Activated CD4-positive, alpha-beta T cell treated with anti-CD3 and anti-CD28 coated beads, Interleukin-2, Interleukin-6, amounts not matched to agents 100 ng/mL and 50 ng/mL, durations not matched to agents 16 hours and 8 hours (primary cell): ENCODE data around the gene SLC26A6.

Source experiments
- DNase-seq: peaks from one replicate; pipeline ENCODE4 v3.0.0-alpha.2; 2020

SLC26A6 gene

DNA sequence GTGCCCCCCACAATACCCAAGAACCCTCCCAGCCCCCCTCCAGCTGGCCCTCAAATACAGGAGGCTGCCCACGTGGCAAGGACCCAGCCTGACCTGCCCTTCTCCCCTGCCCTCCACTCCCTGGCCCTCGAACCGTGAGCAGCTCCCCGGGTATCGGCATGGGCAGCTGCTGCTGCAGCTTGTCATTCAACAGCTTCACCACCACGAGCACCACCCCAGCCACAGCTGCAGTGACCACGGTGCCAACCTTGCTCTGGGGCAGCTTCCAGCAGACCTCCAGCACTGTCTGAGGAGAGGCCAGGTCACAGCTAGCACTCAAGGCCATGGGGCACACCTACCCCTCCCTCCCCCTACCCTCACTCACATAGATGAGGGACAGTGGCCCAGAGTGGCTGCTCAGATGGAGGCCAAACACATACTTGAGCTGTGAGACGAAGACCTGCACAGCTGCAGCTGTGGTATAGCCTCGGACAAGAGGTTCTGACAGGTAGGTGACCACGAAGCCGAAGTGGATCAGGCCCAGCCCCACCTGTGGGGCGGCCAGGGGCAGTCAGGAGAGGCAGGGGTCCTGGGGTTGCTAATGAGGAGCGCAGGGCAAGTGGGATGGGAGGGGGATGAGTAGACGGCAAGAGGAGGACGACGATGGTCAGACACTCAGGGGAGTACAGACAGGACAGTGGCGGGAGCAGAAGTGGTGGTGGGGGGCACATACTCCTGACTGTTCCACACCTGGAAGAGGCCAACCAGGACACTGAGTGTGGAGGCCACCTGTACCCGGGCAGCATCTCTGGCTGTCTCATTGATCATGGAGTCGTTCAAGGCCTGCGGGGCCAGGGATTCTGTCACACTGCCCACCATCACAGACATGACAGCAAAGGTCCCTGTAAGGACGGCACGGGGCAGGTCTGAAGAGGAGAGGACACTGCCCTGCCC is 3.5 kb downstream of the SLC26A6 start:
- no peak for DNase-seq

DNA sequence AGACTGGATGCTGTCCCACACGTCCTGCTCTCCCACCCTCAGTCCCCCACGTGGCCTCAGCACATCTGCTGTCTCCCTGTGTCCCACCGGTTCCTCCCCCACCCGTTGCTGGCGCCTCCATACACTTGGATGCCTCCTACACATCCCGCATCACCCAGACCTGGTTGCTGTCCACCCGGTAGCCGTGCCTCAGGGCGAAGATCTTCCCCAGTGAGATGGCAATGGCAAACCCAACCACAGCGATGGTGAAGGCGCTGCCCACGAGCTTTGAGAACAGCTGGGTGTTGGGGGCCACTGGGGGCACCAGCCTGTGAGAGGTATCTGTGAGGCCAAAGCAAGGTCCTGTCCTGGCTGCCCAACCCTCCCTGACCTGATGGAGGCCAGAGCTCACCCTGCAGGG is 4.4 kb downstream of the SLC26A6 start:
- no peak for DNase-seq

DNA sequence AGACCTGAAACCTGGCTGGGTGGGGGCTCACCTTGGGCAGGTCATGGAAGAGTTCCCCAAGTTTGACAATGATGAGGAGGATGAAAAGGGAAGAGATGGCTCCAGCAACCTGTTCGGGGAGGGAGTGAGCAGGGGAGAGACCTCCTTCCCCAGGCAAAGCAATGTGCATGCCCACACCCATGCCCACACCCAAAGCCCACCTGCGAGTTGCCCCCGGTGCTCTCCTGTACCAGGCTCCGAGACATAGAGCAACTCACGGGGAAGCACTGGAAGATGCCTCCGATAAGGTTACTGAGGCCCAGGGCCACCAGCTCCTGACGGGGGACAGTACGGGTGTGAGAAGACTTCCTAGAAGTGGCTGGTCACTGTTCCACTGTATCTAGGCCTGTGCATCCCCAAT is 4.9 kb downstream of the SLC26A6 start:
- DNase-seq = no peak

DNA sequence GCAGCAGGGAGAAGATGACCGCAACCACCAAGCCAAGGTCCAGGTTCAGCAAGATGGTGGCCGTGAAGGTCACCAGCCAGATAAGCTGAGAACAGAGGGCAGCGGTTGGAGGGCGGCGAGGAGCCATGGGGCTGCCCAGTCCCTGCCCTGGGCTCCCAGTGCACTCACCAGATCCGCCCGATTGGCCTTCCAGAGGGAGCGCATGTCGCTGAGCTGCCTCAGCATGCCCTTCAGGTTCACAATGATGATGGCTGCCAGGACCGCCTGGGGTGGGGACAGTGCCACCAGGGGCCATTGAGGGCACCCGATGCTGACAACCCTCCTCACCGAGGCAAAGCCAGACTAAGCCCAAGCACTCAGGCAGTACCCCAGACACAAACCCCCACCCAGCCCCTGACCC is 5.4 kb downstream of the SLC26A6 start:
- DNase-seq = no peak

DNA sequence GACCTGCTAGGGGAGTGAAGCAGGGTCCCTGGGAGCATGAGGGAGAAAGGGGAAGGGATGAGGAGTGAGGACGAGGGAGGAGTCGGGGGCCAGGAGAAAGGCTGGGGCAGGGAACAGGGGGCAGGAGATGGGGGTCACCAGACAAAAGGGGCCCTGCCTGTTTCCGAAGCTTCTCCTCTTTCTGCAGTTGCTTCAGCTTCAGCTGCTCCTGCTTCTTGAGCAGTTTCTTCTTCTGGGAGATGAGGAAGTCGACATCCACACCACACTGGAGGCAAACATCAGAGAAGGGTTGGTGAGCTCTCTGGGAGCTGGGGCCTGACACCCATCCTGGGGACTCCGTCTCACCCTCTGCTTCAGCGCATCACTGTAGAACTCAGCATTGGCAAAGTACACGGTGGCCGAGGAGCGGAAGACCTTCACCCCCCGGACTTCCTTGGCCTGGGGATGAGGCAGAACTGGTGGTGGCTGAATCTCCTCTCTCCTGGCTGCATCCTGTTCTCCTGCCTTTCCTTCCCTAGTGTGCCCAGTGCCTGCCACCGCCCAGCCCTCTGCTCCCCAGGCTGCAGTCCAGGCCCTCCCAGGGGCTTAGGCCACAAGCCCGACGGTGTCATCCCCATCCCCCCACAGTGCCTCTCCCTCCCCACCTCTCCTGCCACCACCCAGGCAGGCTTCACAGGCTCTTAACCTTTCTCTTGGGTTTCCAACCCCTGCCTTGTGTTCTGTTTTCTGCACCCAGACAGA is 6.8 kb downstream of the SLC26A6 start:
- DNase-seq = no peak

DNA sequence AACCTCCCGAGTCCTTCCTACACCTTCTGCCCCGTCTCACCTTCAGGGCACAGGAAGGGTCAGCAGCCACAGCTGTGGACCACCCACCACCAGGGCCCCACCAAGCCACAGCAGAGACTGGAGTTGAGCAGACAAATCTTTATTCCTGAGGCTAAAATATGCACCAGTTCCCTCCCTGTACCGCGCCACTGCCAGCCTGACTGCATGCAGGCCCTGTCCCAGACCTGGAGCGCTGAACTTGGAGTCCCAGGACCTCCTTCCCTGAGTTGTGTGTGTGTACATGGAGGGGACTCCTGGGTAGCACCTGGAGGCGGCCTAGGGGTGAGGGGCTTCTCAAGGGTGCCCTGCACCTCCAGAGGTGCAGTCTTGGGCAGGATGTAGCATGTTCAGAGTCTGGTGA is 9.7 kb downstream of the SLC26A6 start:
- DNase-seq = no peak

DNA sequence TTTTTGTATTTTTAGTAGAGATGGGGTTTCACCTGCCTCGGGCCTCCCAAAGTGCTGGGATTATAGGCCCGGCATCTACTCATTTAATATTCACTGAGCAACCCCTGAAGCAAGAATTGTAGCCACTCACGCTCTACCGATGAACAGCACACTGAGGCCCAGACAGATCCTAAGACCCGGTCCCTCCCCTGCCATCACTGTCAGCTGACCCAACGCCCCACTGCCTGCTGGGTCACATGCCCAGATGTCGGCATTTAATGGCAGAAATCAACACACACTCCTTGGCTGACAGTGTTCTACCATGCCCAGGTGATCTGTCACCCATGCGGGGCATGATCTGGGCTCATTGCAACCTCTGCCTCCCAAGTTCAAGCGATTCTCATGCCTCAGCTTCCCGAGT is 10.5 kb downstream of the SLC26A6 start:
- DNase-seq = no peak

DNA sequence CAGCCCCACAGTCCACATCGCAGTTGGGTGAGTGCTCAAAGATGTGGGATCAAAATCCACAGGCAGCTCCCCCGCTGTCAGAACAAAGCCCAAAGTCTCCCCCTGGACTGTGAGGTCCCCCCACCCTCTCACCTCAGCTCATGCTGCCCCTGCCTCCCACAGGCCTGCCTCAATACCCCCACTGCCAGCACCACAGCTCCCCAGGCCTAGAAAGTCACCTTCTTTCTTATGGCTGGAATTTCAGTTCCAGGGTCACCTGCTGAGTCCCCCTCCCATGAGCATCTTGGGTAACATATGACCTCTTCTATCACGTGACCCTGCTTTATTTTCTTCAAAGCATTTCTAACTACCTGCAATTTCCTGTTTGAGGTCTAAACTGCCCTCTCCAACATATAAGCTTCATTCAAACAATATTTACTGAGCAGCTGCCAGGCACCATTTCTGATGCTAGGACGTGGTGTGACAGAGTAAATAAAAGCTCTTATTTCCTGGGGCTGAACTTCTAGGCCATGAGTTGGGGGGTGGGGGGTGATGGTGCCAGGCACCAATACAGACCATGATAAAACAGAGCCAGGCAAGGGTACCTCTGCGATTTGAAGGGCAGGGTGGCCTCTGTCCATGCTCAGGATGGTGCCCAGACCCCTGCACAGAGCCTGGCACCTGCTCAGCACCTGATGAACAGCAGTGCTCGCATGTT is 11.3 kb downstream of the SLC26A6 start:
- no peak for DNase-seq

DNA sequence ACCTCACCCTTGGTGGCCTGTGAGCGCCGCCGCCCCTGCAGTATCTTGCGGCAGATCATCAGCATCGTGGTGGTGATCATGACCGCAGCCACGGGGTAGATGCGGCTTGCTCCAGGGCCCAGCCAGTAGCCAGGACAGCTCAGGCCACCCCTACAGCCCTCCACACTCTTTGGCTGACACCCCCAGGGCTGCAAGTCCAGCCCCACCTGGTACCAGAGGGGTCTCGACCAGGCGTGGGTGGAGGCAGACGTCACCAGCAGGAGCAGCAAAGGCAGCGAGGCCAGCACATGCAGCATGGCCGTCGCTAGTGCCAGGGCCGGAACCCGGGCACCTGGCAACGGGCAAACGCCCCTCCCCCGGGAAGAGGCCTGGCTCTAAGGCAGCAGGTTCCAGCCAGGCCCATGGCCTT is 13.8 kb downstream of the SLC26A6 start, which contains the start of gene TMEM89:
TSS of gene TMEM89 (minus strand) at position 309 of the 409 bp plus-strand sequence. CDS start at position 296, 13 bp downstream.
- no peak for DNase-seq

DNA sequence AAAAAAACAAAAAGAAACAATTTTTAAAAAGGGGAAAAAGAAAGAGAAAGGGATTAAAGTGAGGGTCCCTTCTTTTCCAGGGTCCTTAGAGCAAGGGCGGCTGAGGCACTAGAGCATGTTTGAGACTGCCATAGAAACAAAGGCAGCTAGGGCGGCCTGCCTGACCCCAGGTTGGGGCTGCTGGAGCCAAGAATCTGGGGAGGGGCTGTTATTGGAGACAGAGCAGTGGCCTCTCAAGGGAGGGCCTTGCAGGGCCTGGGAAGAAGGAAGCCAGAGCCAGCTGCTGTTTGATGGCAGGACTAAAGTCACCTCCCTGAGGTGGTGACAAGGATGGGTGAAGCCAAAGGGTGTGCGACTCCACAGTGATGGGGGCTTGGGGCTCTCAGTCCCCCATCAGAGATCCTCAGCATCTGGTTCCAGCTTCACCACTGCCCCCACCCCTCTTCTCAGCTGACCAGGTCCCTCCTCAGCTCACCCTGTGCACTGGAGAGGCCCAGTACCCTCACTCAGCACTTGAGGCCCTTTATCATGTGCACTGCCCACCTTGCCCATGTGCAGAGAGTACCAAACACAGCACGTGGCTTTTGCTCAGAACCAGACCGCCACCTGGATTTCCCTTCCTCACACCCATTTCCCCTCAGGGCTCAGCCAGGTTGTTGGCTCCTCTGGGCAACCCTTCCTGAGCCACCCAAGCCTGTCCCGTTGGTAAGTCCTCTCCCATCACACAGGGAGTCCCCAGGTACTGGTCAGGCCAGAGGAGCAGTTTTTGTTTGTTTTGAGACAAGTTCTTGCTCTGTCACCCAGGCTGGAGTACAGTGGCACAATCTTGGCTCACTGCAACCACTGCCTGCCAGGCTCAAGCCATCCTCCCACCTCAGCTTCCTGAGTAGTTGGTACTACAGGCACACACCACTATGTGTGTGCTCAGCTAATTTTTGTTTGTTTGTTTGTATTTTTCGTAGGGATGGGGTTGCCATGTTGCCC is 15.4 kb downstream of the SLC26A6 start:
- no peak for DNase-seq

DNA sequence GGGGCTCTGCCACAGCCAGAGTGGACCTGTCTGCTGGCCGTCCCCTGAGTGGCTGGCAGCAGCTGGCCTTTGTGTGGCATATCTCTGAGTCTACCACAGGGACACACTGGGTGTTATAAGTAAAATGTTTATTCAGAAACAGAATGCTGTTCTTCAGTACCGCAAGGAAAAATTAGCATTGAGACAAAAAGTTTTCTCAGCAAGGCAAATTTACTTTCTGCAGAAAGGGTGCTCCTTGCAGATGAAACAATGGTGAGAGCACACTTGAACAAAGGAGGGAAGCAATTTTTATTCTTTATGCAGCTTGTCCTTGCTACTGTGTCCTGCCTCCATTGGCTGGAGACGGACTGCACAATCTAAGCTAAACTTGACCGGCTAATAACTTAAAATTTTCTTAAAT is 17.7 kb downstream of the SLC26A6 start:
- no peak for DNase-seq

DNA sequence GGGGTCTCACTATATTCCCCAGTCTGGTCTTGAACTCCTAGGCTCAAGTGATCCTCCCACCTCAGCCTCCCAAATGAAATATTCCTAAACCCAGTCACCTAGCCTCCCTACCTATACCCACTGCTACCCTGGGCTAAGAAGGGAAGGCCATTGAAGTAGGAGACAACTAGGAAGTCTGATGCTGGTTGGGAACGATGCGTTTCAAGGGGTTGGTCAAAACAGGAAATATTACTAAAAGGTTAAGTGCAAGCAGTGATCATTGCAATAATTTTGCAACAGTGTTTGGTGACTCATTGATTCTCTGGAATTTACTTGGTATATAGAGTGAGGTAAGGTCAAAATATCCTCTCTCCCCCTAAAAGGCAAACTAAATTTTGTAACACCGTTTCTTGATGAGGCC is 21.2 kb downstream of the SLC26A6 start:
- peak; percentile 73 for DNase-seq

DNA sequence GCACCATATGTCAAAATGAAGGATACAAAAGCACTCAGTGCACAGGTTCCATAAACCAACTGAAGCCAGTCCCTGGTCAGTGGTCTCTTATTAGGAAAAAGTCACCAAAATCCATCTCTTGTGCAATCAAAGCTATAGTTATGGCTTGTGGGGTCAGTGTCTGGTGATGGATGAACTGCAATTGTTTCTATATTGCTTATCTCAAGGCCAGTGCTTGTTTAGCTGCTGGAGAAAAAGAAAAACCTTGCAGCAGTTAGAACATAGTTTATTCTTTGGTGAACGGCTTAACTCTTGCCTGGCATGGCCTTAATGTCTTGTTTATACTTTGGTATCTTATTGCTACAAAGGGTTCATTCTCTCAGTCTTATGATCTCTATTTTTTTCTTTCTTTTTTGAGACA is 23.0 kb downstream of the SLC26A6 start:
- no peak for DNase-seq

DNA sequence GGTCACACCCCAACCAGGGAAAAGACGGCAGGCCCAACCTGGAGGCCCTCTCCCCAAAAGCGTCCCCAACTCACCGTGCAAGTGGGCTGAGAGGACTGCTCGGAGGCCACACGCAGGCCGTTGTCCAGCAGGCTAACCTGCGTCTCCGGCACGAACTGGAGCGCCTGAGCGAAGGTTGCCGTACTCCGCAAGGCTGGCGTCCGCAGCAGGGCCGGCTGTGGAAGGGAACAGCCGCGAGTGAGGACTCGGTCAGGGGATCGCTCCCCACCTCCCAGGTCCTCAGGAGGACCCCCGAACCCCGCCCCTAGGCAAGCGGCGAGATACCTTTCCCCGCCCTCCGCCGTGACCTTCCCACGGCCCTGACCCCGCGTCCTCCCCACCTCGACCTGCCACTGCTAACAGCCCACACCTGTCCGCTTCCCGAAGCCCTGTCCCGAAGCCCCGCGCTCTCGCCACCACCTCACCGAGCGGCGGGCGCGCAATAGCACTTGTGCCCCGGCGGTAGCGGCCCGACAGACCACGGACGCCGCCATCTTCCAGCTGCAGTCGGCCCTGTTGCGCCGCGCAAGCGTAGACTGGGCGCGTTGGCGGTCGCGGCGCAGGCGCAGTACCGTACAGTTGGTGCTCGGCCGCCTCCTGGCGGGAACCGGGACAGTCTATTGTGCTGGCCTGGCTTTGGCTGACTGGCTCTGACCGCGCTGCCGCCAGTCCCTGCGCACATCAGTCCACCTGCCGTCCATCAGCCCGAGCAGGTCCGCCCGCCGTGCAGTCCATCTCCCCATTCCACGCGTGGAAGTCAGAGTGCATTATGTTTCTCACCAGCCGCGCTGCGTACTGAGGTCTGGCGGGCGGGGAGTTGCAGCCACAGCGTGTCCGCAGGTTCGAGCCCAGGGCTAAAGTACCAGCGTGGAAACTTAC is 25.9 kb downstream of the SLC26A6 start, which contains the start of gene UQCRC1:
TSS of gene UQCRC1 (minus strand) at position 559 of the 918 bp plus-strand sequence. CDS start at position 533, 26 bp downstream.
- peak; percentile 96 for DNase-seq

DNA sequence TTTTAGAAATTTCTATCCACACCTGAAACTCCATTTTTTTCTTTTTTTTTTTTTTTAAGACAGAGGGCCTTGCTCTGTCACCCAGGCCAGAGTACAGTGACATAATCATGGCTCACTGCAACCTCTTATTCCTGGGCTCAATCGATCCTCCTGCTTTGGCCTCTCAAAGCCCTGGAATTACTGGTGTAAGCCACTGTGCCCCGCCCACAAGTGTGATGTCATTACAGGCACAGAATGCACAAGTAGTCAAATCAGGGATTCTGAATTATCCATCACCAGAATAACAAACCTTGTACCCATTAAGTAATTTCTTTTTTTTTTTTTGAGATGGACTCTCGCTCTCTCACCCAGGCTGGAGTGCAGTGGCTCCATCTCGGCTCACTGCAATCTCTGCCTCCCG is 27.7 kb downstream of the SLC26A6 start:
- DNase-seq = no peak

DNA sequence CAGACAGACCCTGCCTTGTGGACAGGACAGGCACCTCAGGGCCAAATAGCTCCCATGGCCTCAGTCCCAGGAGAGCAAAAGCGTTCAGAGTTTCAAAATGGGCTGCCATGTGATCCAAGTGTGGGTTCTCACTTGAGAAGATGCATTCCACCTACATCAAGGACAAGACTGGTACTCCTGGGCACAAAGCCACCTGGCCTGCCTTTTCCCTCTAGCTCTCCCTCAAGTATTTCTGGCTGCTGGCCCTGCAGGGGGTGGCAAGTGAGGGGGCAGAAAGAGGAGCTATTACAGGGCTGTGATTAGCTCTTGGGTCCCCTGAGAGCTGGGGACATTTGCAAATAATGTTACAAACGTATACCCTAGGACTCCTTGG is 33.7 kb downstream of the SLC26A6 start:
- DNase-seq = no peak

DNA sequence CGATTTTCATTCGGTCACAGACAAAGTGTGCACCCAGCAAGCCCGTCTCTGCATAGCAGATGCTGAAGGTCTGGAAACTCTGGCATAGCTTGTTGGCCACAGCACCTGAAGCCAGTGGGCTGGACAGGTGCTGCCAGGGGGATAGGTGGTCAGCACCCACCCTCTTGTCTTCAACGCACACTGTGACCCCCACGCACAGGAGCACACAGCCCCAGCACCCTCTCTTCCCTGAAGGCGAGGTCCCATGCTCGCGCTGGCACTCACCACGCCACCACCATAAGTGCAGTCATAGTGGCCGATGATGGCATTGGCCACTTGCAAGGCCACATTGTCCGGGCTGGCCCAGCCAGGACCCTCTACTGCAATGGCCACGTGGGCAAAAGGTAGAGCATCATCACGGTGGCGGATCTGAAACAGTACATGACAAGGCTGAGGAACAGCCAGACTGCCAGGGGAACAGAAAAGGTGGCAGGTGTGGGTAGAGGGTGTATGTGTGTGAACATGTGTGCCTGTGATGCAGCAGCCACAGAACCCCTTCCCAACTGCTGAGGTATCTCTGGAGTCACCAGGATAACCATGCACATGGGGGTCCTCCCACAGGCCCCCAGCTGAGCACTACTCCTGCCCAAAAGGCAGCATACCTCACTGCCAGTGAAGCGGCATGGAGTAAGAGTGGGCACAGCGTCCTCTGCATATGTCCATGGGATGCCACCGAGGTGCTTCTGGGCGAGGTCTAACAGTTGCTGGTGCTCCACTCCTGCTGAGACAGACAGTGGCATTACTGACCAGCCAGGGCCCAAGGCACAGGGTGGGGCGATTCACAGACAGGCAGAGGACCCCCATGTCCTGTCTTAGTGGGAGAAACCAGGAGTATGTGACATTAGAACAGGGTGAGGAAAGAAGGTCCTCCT is 34.3 kb downstream of the SLC26A6 start:
- DNase-seq = no peak

DNA sequence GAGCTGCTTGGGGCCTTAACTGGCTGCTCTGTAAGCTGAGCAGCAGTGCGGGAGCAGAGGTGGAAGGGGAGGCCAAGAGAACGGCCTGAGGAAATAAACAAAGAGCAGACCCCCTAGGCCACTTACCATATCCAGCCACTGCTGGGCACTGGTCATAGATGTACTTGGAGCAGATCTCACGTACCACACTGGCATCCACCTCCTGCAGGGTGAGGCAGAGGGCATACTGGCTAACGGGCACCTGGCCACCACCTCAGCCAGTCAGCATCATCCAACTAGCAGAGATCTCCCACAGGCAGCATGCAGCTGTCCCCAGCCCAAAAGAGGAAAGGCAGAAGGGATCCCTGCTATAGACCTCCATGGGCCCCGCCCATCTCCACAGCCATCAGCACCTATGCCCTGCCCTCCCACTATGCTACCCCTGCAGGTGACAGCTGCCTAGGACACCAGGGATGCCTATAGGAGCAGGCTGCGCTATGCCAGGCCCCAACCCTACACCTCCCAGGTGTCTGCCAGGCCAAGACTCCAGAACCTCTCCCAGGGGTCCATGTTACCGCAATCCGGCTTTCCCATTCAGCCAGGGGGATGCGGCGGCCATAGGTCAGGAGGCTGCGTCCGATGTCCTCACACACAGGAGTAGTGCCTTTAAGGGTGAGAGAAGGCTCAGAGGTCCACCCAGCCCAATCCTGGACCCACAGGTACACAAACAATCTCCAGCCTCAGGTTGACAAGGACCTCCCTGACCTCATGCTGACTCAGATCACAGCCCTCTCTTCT is 35.6 kb downstream of the SLC26A6 start:
- no peak for DNase-seq

DNA sequence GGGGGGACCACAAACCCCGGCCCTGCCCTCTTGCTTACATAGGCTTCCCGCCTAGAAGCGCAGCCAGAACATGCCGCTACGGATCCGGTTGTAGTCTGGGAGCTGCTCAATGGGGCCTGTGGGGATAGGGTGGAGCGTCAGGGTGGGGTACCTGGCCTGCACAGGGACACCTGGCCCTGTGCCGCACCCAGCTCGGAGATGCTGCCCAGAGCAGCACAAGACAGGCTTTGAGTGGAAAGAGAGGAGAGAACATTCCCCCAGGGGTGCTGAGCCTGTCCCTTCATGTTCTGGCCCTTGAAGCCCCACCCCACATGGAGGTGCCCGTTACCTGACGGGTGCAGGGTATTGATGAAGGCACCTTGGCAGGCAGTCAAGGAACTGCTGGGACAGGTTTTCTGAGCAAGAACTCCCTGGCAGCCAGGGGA is 36.2 kb downstream of the SLC26A6 start:
- DNase-seq = no peak
